ENCODE results near the gene ADI1. TPM values are rescaled to one million over a fixed set of nuclear protein-coding genes. Genes with fewer than 3 reads are reported as not detected.

Gene ADI1
- polyA plus RNA-seq, 1 of the 3 experiments (the other 2 are of a cell fraction), result 67.2 TPM

DNA sequence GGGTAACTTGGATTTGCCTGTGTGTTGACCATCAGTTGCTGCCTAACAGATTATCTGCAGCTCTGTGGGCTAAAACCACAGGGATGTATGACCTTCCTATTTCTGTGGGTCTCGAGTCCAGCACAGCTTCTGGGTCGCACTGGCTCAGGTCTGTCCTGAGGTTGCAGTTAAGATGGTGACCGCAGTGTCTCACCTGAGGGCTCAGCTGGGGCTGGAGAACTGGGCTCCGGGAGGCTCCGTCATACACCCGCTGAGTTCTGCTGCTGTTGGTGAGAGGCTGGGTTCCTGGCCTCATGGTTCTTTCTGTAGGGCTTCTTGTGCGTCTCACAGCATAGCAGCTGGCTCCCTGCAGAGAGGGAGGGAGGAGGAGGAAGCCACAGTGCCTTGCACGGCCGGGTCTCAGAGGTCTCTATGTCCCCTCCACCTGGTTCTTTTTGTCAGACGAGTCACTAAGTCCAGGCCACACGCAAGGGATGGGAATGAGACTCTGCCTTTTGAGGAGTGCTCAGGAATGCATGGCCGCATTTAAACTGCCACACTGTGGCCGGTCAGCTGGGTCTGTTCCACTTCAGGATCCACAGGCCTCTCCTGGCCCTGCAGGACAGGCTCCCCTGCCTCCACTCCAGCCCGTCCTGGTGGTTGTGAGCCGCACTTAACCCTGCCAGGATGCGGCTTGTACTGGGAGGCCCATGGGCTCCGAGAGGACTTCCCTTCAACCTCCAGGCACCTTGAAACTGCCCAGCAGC, 67.2 kb downstream of the ADI1 start:
- Histone ChIP-seq H3F3A (replicated peaks; ENCODE audit: insufficient read depth) (no peaks in the 10 kb centered on the region), H3K27me3 (ENCODE audit: insufficient read depth) (no peaks in the 10 kb centered on the region), H3K4me3 (ENCODE audit: low read depth in 2 of 2, low read length in 1 of 2) (no peak overlapping the region), H3K27ac (ENCODE audit: low read depth in 2 of 2, low read length in 1 of 2) (no peak overlapping the region), H2AFZ (ENCODE audit: low read depth) (no peak overlapping the region), H3K9ac (no peak overlapping the region), H4K20me1 (ENCODE audit: insufficient read depth) (no peaks in the 10 kb centered on the region), H3K9me2 (no peaks in the 10 kb centered on the region), H3K36me3 (replicated peaks in 1 of 2; ENCODE audit: control insufficient read depth in 1 of 2, insufficient read depth in 2 of 2, low read length in 1 of 2) (peaks cover 19 to 58% of the 10 kb centered on the region in 2 experiments), H3K4me1 (ENCODE audit: control insufficient read depth in 1 of 2, insufficient read depth in 2 of 2, low read depth in 1 of 2, low read length in 1 of 2) (peaks cover 0 to 29% of the 10 kb centered on the region in 2 experiments; a peak in 2 of 4 replicates), H3K4me2 (no peak overlapping the region), H3K9me3 (no peaks in the 10 kb centered on the region), H3K79me2 (ENCODE audit: insufficient read depth) (no peaks in the 10 kb centered on the region)
- no peak for DNase-seq
- 94% methylated on average over 12 of the region's 17 CpGs for WGBS (ENCODE audit: low lambda C conversion rate)
- ChIA-PET CTCF (interaction anchor here (0.7 to 2.1 kb wide), 5 partner anchors 10 to 1608 kb away, joined by 3 to 15 read pairs (median 8); no protein-coding TSS in a partner anchor), POLR2A (no interaction called here)
- TF ChIP-seq, protein P1, sequence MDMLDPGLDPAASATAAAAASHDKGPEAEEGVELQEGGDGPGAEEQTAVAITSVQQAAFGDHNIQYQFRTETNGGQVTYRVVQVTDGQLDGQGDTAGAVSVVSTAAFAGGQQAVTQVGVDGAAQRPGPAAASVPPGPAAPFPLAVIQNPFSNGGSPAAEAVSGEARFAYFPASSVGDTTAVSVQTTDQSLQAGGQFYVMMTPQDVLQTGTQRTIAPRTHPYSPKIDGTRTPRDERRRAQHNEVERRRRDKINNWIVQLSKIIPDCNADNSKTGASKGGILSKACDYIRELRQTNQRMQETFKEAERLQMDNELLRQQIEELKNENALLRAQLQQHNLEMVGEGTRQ (IDR thresholded peaks at IDR 0.05; ENCODE audit: borderline replicate concordance, low read depth, low read length), result no peak
- TF ChIP-seq NFIC (IDR thresholded peaks at IDR 0.05; ENCODE audit: borderline replicate concordance) (no peak), CHD2 (IDR thresholded peaks at IDR 0.05; ENCODE audit: low read length, partially characterized antibody) (no peak), MEF2A (IDR thresholded peaks at IDR 0.05; ENCODE audit: borderline replicate concordance, low read depth) (no peak), FOSL2 (IDR thresholded peaks at IDR 0.05; ENCODE audit: borderline replicate concordance, low read depth) (no peak), RCOR1 (IDR thresholded peaks at IDR 0.05; ENCODE audit: low read length) (no peak), SIN3A (IDR thresholded peaks at IDR 0.05; ENCODE audit: borderline replicate concordance, low read depth, low read length) (no peak), CTCF (IDR thresholded peaks at IDR 0.05) (no peak), TEAD4 (IDR thresholded peaks at IDR 0.05; ENCODE audit: borderline replicate concordance, insufficient read depth) (no peak), MXI1 (IDR thresholded peaks at IDR 0.05; ENCODE audit: low read depth, low read length) (no peak), FOXJ3 (CRISPR knock-in tag; IDR thresholded peaks at IDR 0.05) (no peak), GABPA (IDR thresholded peaks at IDR 0.05; ENCODE audit: low read depth) (no peak), YY1 (IDR thresholded peaks at IDR 0.05; ENCODE audit: low read depth) (no peak), PBX3 (IDR thresholded peaks at IDR 0.05) (no peak), POLR2AphosphoS5 (IDR thresholded peaks at IDR 0.05; ENCODE audit: low read depth, low read length) (no peak)
- TF ChIP-seq, protein P2, sequence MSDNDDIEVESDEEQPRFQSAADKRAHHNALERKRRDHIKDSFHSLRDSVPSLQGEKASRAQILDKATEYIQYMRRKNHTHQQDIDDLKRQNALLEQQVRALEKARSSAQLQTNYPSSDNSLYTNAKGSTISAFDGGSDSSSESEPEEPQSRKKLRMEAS (IDR thresholded peaks at IDR 0.05; ENCODE audit: low read depth), result no peak
- TF ChIP-seq, protein P3, sequence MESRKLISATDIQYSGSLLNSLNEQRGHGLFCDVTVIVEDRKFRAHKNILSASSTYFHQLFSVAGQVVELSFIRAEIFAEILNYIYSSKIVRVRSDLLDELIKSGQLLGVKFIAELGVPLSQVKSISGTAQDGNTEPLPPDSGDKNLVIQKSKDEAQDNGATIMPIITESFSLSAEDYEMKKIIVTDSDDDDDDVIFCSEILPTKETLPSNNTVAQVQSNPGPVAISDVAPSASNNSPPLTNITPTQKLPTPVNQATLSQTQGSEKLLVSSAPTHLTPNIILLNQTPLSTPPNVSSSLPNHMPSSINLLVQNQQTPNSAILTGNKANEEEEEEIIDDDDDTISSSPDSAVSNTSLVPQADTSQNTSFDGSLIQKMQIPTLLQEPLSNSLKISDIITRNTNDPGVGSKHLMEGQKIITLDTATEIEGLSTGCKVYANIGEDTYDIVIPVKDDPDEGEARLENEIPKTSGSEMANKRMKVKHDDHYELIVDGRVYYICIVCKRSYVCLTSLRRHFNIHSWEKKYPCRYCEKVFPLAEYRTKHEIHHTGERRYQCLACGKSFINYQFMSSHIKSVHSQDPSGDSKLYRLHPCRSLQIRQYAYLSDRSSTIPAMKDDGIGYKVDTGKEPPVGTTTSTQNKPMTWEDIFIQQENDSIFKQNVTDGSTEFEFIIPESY (IDR thresholded peaks at IDR 0.05; ENCODE audit: borderline replicate concordance, low read depth), result no peak

Measured in SK-N-SH (cell line).